IPS DF 6.9 (cell line): ENCODE results near the gene RPS15.

Source experiments
- DNase-seq: peaks from one replicate; pipeline ENCODE4 v3.0.0-alpha.2; 2013; ENCODE audit warnings: low read depth, low spot score
- H3K27ac ChIP-seq: one replicate; pipeline ENCODE4 v1.5.1; 2013; ENCODE audit warnings: low read length, control low read depth
- H3K27me3 ChIP-seq: 2 replicates; pipeline ENCODE4 v1.6.1; 2013; ENCODE audit warnings: mild to moderate bottlenecking, low read length; ENCODE audit not compliant: control insufficient read depth, insufficient read depth
- H3K36me3 ChIP-seq: 2 replicates; pipeline ENCODE4 v1.6.1; 2013; ENCODE audit warnings: low read length; ENCODE audit not compliant: control insufficient read depth, insufficient read depth
- H3K4me1 ChIP-seq: 2 replicates; pipeline ENCODE4 v1.6.1; 2013; ENCODE audit warnings: low read length; ENCODE audit not compliant: control insufficient read depth, insufficient read depth
- H3K4me3 ChIP-seq: 2 replicates; pipeline ENCODE4 v1.5.1; 2013; ENCODE audit warnings: mild to moderate bottlenecking, low read length
- H3K9me3 ChIP-seq: 2 replicates; pipeline ENCODE4 v1.6.1; 2013; ENCODE audit warnings: low read length, inconsistent platforms; ENCODE audit not compliant: control insufficient read depth, insufficient read depth
- WGBS: extraction: QIAGEN DNeasy Blood & Tissue Kit; methylation state at CpG from one replicate; pipeline ENCODE4 v1.1.7; 2013; ENCODE audit warnings: mixed read lengths, missing lambda C conversion rate; ENCODE audit not compliant: insufficient read length, insufficient coverage; 5-methylcytosine and 5-hydroxymethylcytosine counted together

Gene RPS15

GRCh38 chr19:1406774-1407527 lies 31.2 kb upstream of the RPS15 start:
- Histone ChIP-seq H3K9me3 (no peaks in the 10 kb centered on the region), H3K36me3 (peaks cover 4% of the 10 kb centered on the region; the same call in 1 of the 2 replicates), H3K27ac (no peak overlapping the region), H3K27me3 (no peaks in the 10 kb centered on the region), H3K4me1 (peaks cover 13% of the 10 kb centered on the region), H3K4me3 (peak overlapping the region; percentile 76; the same call in 1 of the 2 replicates)
- peak; percentile 94 for DNase-seq
- no CpG with 5 or more reads among the region's 72 CpGs for WGBS

GRCh38 chr19:1407528-1408299 lies 30.5 kb upstream of the RPS15 start, which contains the start of gene DAZAP1:
DAZAP1 (plus strand) TSS chr19:1407586; CDS start chr19:1407774, 188 bp downstream.
- Histone ChIP-seq H3K9me3 (no peaks in the 10 kb centered on the region), H3K36me3 (peaks cover 6% of the 10 kb centered on the region; the same call in 1 of the 2 replicates), H3K4me1 (peaks cover 13% of the 10 kb centered on the region), H3K4me3 (peak within 1 kb of the TSS; percentile 76), H3K27ac (no peak within 1 kb of the TSS), H3K27me3 (no peaks in the 10 kb centered on the region)
- WGBS = no CpG with 5 or more reads among the region's 121 CpGs
- no peak for DNase-seq

GRCh38 chr19:1408300-1409203 lies 29.6 kb upstream of the RPS15 start:
- peaks cover 10% of the 10 kb centered on the region; the same call in 1 of the 2 replicates for H3K36me3 ChIP-seq
- peaks cover 11% of the 10 kb centered on the region for H3K4me1 ChIP-seq
- H3K4me3 ChIP-seq = peak overlapping the region; percentile 76
- no peaks in the 10 kb centered on the region for H3K9me3 ChIP-seq
- DNase-seq = no peak
- H3K27me3 ChIP-seq = no peaks in the 10 kb centered on the region
- no peak overlapping the region for H3K27ac ChIP-seq
- WGBS = no CpG with 5 or more reads among the region's 69 CpGs

- Histone ChIP-seq H3K4me3 (peak overlapping the region; percentile 76; the same call in 1 of the 2 replicates), H3K27ac (no peak overlapping the region), H3K36me3 (peaks cover 10% of the 10 kb centered on the region; the same call in 1 of the 2 replicates), H3K4me1 (peaks cover 11% of the 10 kb centered on the region), H3K9me3 (no peaks in the 10 kb centered on the region), H3K27me3 (no peaks in the 10 kb centered on the region)
- WGBS = no CpG with 5 or more reads among the region's 33 CpGs
- DNase-seq = no peak
Observed at GRCh38 chr19:1409204-1410005, 28.8 kb upstream of the RPS15 start.

GRCh38 chr19:1410136-1410786 lies 27.9 kb upstream of the RPS15 start:
- no CpG with 5 or more reads among the region's 23 CpGs for WGBS
- peaks cover 11% of the 10 kb centered on the region for H3K4me1 ChIP-seq
- no peak for DNase-seq
- H3K27me3 ChIP-seq = no peaks in the 10 kb centered on the region
- no peak overlapping the region for H3K27ac ChIP-seq
- peaks cover 10% of the 10 kb centered on the region; the same call in 1 of the 2 replicates for H3K36me3 ChIP-seq
- no peaks in the 10 kb centered on the region for H3K9me3 ChIP-seq
- no peak overlapping the region for H3K4me3 ChIP-seq

- H3K4me3 ChIP-seq = no peak overlapping the region
- no peaks in the 10 kb centered on the region for H3K27me3 ChIP-seq
- DNase-seq = no peak
- H3K9me3 ChIP-seq = no peaks in the 10 kb centered on the region
- peaks cover 10% of the 10 kb centered on the region; the same call in 1 of the 2 replicates for H3K36me3 ChIP-seq
- WGBS = no CpG with 5 or more reads among the region's 9 CpGs
- peaks cover 14% of the 10 kb centered on the region for H3K4me1 ChIP-seq
- H3K27ac ChIP-seq = no peak overlapping the region
Observed at GRCh38 chr19:1410789-1411188, 27.4 kb upstream of the RPS15 start.

GRCh38 chr19:1411255-1412191 lies 26.7 kb upstream of the RPS15 start:
- no peaks in the 10 kb centered on the region for H3K27me3 ChIP-seq
- H3K9me3 ChIP-seq = no peaks in the 10 kb centered on the region
- no peak overlapping the region for H3K27ac ChIP-seq
- no peak overlapping the region for H3K4me3 ChIP-seq
- no peak for DNase-seq
- no CpG with 5 or more reads among the region's 29 CpGs for WGBS
- H3K36me3 ChIP-seq = peaks cover 10% of the 10 kb centered on the region; the same call in 1 of the 2 replicates
- H3K4me1 ChIP-seq = peaks cover 21% of the 10 kb centered on the region

- peaks cover 23% of the 10 kb centered on the region for H3K4me1 ChIP-seq
- H3K27me3 ChIP-seq = no peaks in the 10 kb centered on the region
- H3K9me3 ChIP-seq = no peaks in the 10 kb centered on the region
- no peak for DNase-seq
- no peak overlapping the region for H3K4me3 ChIP-seq
- peaks cover 13% of the 10 kb centered on the region for H3K36me3 ChIP-seq
- no CpG with 5 or more reads among the region's 21 CpGs for WGBS
- H3K27ac ChIP-seq = no peak overlapping the region
Observed at GRCh38 chr19:1412323-1412923, 25.8 kb upstream of the RPS15 start.
